Measurements from ENCODE around the gene NUDT4.

GRCh38 chr12:93440043-93440835 lies 62.5 kb downstream of the NUDT4 start:
- no peak for TF ChIP-seq POLR2AphosphoS5 (IDR thresholded peaks at IDR 0.05)
- no peak for TF ChIP-seq POLR2A (IDR thresholded peaks at IDR 0.05)
- TF ChIP-seq CTCF (IDR thresholded peaks at IDR 0.05): no peak

Measured in prostate gland (tissue), 2 donors.